Heart left ventricle (tissue), 13 donors: Measurements from ENCODE around the gene EFCC1.

ENCODE experiments used
- POLR2A ChIP-seq, 2 donors: fragments of 450-650 bp; IDR thresholded peaks; one replicate each; pipeline ENCODE4 v1.6.1; 2017; ENCODE audit warnings: antibody characterized with exemption in 2 of 2, mild to moderate bottlenecking in 2 of 2, moderate library complexity in 2 of 2
- TF ChIP-seq, protein P1 (sequence below), 12 donors: fragments of 200-600 bp; sonication (generic) in 4 of 12; IDR thresholded peaks; one replicate each; pipeline versions ENCODE4 v1.5.0 to v1.8.0; 2018 to 2022; ENCODE audit warnings: antibody characterized with exemption in 12 of 12, mild to moderate bottlenecking in 5 of 12
- donor health status: ischemic (EF 13 %, LVEDD 7.1; RV severe dilation, severe dysfunction).
- donor health status: DM: no; HTN: yes; CAD: no.
- donor health status: DM: no; HTN: no; CAD: no.
- donor health status: ischemic (EF 25% LVEDD 6.9; RV normal size, moderate dysfunction).
- donor health status: ischemic (EF 25% LVEDD 5.7; RV mildly dilated, moderate dysfunction).
- donor health status: ischemic (EF 35%, LVEDD 5.7; RV mildly dilated, moderate dysfunction).
- donor health status: nonischemic (EF 11% LVEDD 7.7; RV severe dilation, severe dysfunction).
- donor health status: DM: yes; HTN: yes; CAD: no.
- donor health status: PGD.
- donor health status: ischemic (EF 29% LVEDD 5.4; RV normal size, mild dysfunction).
- donor health status: nonischemic (EF 23%, LVEDD 6.1; RV moderate dilation, normal function).

DNA sequence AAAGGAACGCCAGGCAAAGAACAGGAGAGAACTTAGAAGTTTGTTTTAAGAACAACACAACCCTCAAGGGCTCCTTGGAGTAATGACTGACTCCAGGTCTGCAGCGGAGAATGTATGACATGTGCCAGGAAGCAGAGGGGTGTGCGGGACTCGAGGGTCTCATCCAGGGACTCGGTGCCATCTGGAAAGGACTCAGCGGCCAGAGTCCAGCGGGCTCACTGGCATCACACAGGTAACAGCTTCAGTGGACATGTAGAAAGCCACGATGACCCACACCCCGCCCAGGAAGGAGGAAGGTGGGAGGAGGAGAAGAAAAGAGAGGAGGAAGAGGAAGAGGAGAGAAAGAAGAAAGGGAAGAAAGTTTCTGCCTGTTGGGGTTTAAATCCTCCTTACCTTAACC is 80.9 kb downstream of the EFCC1 start:
- TF ChIP-seq, protein P1, sequence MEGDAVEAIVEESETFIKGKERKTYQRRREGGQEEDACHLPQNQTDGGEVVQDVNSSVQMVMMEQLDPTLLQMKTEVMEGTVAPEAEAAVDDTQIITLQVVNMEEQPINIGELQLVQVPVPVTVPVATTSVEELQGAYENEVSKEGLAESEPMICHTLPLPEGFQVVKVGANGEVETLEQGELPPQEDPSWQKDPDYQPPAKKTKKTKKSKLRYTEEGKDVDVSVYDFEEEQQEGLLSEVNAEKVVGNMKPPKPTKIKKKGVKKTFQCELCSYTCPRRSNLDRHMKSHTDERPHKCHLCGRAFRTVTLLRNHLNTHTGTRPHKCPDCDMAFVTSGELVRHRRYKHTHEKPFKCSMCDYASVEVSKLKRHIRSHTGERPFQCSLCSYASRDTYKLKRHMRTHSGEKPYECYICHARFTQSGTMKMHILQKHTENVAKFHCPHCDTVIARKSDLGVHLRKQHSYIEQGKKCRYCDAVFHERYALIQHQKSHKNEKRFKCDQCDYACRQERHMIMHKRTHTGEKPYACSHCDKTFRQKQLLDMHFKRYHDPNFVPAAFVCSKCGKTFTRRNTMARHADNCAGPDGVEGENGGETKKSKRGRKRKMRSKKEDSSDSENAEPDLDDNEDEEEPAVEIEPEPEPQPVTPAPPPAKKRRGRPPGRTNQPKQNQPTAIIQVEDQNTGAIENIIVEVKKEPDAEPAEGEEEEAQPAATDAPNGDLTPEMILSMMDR (IDR thresholded peaks at IDR 0.05): no peak
- no peak for TF ChIP-seq POLR2A (IDR thresholded peaks at IDR 0.05)
